GM21529 (cell line): ENCODE measurements around the gene FAM216B.
"Not testable (repeated sequence)": the region's sequence is repeated elsewhere in the genome, so short reads cannot be mapped to it uniquely, and the experiment has no call there.

Source experiments
- ATAC-seq: cut with Tn5 transposase; IDR thresholded peaks from one replicate; pipeline ENCODE4 v1.9.1; 2021; ENCODE audit not compliant: unreplicated experiment

The FAM216B gene

GRCh38 chr13:42780044-42780443 lies 1.3 kb upstream of the FAM216B start:
- no peak for ATAC-seq

- ATAC-seq, result no peak
Measured at GRCh38 chr13:42786715-42787114, 5.3 kb downstream of the FAM216B start.

- no peak for ATAC-seq
Measured at GRCh38 chr13:42788601-42789000, 7.2 kb downstream of the FAM216B start.

- ATAC-seq, result no peak
Measured at GRCh38 chr13:42792154-42792553, 10.8 kb downstream of the FAM216B start.

GRCh38 chr13:42794577-42795275 lies 13.3 kb downstream of the FAM216B start:
- no peak for ATAC-seq

GRCh38 chr13:42795666-42796065 lies 14.3 kb downstream of the FAM216B start:
- ATAC-seq, result no peak

GRCh38 chr13:42796747-42797356 lies 15.5 kb downstream of the FAM216B start:
- no peak for ATAC-seq

GRCh38 chr13:42798118-42798517 lies 16.7 kb downstream of the FAM216B start:
- no peak for ATAC-seq

- ATAC-seq, result no peak
Measured at GRCh38 chr13:42800109-42800643, 18.8 kb downstream of the FAM216B start.

- peak; percentile 18 for ATAC-seq
Measured at GRCh38 chr13:42803563-42804204, 22.3 kb downstream of the FAM216B start.

- peak; percentile 87 for ATAC-seq
Measured at GRCh38 chr13:42804244-42804874, 23.0 kb downstream of the FAM216B start.

GRCh38 chr13:42807241-42807640 lies 25.9 kb downstream of the FAM216B start:
- no peak for ATAC-seq

GRCh38 chr13:42807866-42808265 lies 26.5 kb downstream of the FAM216B start:
- no peak for ATAC-seq

GRCh38 chr13:42808341-42808940 lies 27.1 kb downstream of the FAM216B start:
- no peak for ATAC-seq

- no peak for ATAC-seq
Measured at GRCh38 chr13:42812316-42812715, 30.9 kb downstream of the FAM216B start.

GRCh38 chr13:42814868-42815267 lies 33.5 kb downstream of the FAM216B start:
- no peak for ATAC-seq

- ATAC-seq, result no peak
Measured at GRCh38 chr13:42815681-42816080, 34.3 kb downstream of the FAM216B start.

- ATAC-seq, result no peak
Measured at GRCh38 chr13:42816538-42816937, 35.2 kb downstream of the FAM216B start.

GRCh38 chr13:42819687-42820086 lies 38.3 kb downstream of the FAM216B start:
- ATAC-seq, result not testable (repeated sequence)

GRCh38 chr13:42820451-42820850 lies 39.1 kb downstream of the FAM216B start:
- ATAC-seq, result no peak

- no peak for ATAC-seq
Measured at GRCh38 chr13:42821437-42821836, 40.1 kb downstream of the FAM216B start.
